Measurements from ENCODE around the gene ABCA13. TPM values are rescaled to one million over a fixed set of nuclear protein-coding genes. Genes with fewer than 3 reads are reported as not detected.

ABCA13 gene
- total and polyA plus RNA-seq, 2 donors: 0.22 to 2.0 TPM

DNA sequence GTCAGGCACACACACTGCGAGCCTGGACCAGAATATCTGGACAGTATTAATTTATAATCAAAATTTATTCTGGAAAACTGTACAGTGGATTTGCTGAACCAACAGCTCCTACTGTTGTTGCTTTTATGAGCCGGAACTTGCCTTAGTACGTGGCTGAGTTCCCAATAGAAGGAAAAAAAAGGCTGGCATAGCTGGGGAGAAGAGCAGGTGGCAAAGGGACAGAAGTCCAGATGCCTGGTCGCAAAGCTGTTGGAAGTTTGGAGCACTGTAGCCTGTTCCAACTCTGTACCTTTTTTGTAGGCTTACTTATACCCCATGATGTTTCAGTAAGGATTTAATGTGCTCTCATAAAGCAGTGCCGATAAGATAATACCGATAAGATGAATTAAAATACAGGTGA is 333.8 kb downstream of the ABCA13 start:
- 68% methylated on average over 6 of the region's 6 CpGs for WGBS
- no peak overlapping the region for H3K4me3 ChIP-seq (ENCODE audit: low read depth, low read length)
- no peaks in the 10 kb centered on the region for H3K36me3 ChIP-seq (ENCODE audit: insufficient read depth)
- no peak overlapping the region for H3K27ac ChIP-seq (ENCODE audit: low read depth)
- no peak for DNase-seq (ENCODE audit: extremely low spot score)
- no peaks in the 10 kb centered on the region for H3K4me1 ChIP-seq (ENCODE audit: insufficient read depth)

DNA sequence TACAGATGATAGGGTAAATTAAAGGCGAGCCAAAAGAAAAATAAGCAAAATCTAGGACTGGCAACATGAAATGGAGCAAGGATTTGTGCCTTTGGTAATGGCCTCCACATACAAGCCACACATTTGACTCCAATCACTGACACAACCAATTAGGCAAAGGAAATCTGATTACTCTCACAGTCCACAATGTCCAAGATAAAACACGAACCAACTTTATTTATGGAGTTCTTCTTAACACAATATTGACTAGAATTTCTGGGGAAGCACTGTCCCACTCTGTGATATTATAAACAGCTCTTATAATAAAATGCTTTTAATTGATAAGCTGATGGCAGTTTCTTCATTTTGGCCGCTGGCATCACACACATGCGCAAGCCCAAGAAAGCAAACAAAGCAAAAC is 334.2 kb downstream of the ABCA13 start:
- Histone ChIP-seq H3K4me3 (ENCODE audit: low read depth, low read length) (no peak overlapping the region), H3K27ac (ENCODE audit: low read depth) (no peak overlapping the region), H3K36me3 (ENCODE audit: insufficient read depth) (no peaks in the 10 kb centered on the region), H3K4me1 (ENCODE audit: insufficient read depth) (no peaks in the 10 kb centered on the region)
- no peak for DNase-seq (ENCODE audit: extremely low spot score)
- WGBS: 70% methylated on average over 4 of the region's 4 CpGs

DNA sequence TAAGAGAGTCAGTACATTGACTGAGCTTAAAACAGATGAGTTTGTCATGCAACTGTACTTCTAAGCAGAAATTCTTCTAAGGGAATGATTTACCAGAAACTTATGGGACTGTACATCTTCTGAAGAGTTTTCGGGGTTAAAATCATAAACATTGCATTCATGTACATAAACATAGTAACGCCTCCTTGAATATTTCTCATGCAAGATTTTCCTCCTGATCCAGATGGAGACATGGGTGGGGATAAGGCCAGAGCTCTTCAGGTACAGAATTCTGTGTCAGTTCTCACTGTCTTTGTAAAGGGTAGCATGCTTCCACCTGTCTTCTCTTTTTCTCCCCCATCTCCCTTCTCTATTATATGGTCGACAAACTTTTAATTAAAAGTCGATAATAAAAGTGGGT is 335.3 kb downstream of the ABCA13 start:
- DNase-seq (ENCODE audit: extremely low spot score): no peak
- Histone ChIP-seq H3K36me3 (ENCODE audit: insufficient read depth) (no peaks in the 10 kb centered on the region), H3K4me3 (ENCODE audit: low read depth, low read length) (no peak overlapping the region), H3K27ac (ENCODE audit: low read depth) (no peak overlapping the region), H3K4me1 (ENCODE audit: insufficient read depth) (no peaks in the 10 kb centered on the region)
- 84% methylated on average over 4 of the region's 4 CpGs for WGBS

DNA sequence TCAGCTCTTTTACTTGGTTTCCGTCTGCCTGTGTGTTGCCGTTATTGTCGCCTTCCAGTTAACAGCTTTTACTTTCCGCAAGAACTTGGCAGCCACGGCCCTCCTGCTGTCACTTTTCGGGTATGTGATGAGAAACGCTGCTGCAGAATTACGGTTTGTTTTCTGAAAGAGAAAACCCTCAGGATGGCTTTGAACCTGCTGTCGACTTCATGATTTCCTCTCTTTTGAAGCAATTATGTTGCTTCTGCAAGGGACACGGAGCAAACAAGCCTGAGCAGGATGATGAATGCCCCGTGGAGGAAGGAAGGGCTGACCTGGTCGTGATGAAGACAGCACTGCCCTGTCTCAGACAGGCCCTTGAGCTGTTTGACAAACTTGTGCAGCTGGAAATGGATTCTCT is 339.8 kb downstream of the ABCA13 start:
- no peak for DNase-seq (ENCODE audit: extremely low spot score)
- H3K4me3 ChIP-seq (ENCODE audit: low read depth, low read length): no peak overlapping the region
- WGBS: 20% methylated on average over 12 of the region's 12 CpGs
- H3K36me3 ChIP-seq (ENCODE audit: insufficient read depth): no peaks in the 10 kb centered on the region
- no peaks in the 10 kb centered on the region for H3K4me1 ChIP-seq (ENCODE audit: insufficient read depth)
- no peak overlapping the region for H3K27ac ChIP-seq (ENCODE audit: low read depth)

DNA sequence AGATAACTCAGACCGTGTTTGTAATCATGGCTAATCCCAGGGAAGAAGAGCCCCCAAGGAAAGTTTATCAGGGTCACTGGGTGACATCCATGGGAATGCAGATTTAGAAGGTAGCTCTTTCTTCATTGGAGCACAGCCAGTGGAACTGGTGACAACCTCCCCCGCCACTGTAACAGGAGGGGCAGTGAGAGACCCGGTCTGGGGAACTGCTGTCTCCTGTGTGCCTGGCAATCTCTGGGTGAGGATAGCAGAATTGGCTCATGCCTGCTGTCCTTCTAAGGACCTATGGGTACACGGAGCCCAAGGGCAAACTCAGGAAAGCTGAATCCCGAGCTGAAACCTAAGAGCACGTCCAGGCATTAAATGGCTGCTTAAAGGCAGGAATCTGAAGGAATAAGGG is 341.6 kb downstream of the ABCA13 start:
- DNase-seq (ENCODE audit: extremely low spot score): no peak
- WGBS: 49% methylated on average over 6 of the region's 6 CpGs
- H3K27ac ChIP-seq (ENCODE audit: low read depth): no peak overlapping the region
- no peak overlapping the region for H3K4me3 ChIP-seq (ENCODE audit: low read depth, low read length)
- no peaks in the 10 kb centered on the region for H3K36me3 ChIP-seq (ENCODE audit: insufficient read depth)
- H3K4me1 ChIP-seq (ENCODE audit: insufficient read depth): no peaks in the 10 kb centered on the region

DNA sequence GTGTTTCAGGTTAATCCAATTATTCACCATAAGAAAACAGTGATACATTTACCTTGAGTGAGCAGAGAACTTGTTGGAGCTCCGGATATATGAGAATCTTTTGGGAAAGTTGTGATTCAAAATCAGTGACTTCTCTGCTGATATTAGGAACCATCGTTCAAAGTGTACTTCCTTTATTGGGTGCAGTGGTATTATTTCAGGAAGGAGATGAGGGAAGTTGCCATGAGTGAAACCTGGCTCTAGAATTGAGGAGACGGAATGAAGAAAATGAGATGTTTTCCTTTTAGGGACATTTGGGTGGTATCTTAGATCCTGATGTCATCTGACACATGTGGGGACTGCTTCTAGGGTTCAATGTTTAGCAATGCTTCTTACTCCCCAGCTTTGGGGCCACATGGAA is 343.9 kb downstream of the ABCA13 start:
- no peak for DNase-seq (ENCODE audit: extremely low spot score)
- WGBS: 78% methylated on average over 3 of the region's 3 CpGs
- H3K4me1 ChIP-seq (ENCODE audit: insufficient read depth): no peaks in the 10 kb centered on the region

DNA sequence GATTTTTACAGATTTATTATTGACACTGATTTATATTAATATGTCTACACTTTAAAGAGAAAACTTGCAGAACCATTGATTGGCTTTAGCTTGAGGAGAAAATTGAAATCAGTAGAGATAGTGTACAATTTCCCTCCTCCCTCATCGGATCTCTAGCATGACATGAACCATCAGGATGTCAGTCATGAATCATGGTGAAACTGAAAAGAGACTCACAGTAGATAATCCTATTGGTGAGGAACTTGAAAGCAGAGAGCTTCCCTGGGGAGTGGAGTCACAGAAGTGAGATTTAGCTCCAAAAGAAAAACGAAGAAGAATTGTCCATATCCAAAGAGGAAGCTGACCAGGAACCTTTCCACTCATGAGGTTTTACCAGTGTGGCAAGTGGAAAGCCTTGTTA is 346.8 kb downstream of the ABCA13 start:
- H3K27ac ChIP-seq (ENCODE audit: low read depth): no peak overlapping the region
- WGBS: 68% methylated on average over 2 of the region's 2 CpGs
- no peaks in the 10 kb centered on the region for H3K4me1 ChIP-seq (ENCODE audit: insufficient read depth)
- no peak overlapping the region for H3K4me3 ChIP-seq (ENCODE audit: low read depth, low read length)
- DNase-seq (ENCODE audit: extremely low spot score): no peak
- H3K36me3 ChIP-seq (ENCODE audit: insufficient read depth): no peaks in the 10 kb centered on the region

More for the DNA sequence above, 343.9 kb downstream of the ABCA13 start:
- Histone ChIP-seq H3K27ac (ENCODE audit: low read depth) (no peak overlapping the region), H3K4me3 (ENCODE audit: low read depth, low read length) (no peak overlapping the region), H3K36me3 (ENCODE audit: insufficient read depth) (no peaks in the 10 kb centered on the region)

DNA sequence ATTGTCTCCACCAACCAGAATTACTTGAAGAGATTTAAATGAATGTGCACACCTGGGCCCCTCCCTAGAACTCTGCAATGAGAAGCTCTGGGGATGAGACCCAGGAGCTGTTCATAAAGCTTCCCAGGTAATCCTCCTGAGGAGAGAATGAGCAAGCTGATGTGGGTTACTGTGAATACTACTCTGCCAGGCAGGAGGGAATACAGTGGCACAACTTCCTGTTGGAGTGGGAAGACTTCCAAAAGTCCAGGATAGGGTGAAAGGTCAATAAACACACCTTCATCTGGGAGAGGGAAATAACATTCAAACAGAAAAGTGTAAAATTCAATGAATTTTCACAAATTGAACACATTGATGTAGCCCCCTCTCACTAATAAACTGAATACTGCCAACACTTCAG is 351.4 kb downstream of the ABCA13 start:
- Histone ChIP-seq H3K27ac (ENCODE audit: low read depth) (no peak overlapping the region), H3K4me3 (ENCODE audit: low read depth, low read length) (no peak overlapping the region), H3K36me3 (ENCODE audit: insufficient read depth) (no peaks in the 10 kb centered on the region), H3K4me1 (ENCODE audit: insufficient read depth) (no peaks in the 10 kb centered on the region)
- DNase-seq (ENCODE audit: extremely low spot score): no peak

DNA sequence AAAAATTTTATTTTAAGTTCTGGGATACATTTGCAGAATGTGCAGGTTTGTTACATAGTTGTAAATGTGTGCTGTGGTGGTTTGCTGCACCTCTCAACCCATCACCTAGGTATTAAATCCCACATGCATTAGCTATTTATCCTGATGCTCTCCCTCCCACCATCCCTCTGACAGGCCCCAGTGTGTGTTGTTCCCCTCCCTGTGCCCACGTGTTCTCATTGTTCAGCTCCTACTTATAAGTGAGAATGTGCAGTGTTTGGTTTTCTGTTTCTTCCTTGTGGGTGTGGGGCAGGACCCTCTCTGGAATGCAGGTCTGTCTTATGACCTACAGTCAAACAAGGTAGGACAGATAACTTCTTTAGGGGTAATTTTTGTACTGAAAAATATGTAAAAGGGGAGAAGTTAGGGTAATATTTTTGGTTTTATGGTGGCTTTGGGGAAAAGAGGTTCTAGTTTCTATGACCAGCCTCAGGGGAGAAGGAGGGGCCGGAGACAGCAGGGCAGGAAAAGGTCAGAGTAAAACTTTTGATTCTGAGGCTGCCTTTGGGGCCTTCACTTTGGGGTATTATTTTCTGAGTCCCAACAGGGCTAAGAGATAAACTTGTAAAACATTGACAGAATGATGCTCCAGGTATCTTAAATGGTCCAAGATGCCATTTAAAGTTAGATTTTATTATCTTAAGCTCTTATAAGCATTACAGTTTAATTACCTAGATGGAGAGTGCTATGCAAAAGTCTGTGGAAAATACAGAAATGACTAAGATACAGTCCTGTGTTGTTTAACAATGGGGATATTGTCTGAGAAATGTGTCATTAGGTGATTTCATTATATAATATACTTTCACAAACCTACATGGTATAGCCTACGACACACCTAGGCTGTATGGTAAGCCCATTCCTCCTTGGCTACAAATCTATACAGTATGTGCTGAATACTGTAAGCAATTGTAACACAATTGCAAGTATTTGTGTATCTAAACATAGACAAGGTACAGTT is 354.8 kb downstream of the ABCA13 start:
- Histone ChIP-seq H3K36me3 (ENCODE audit: insufficient read depth) (no peaks in the 10 kb centered on the region), H3K4me3 (ENCODE audit: low read depth, low read length) (no peak overlapping the region), H3K27ac (ENCODE audit: low read depth) (no peak overlapping the region), H3K4me1 (ENCODE audit: insufficient read depth) (no peaks in the 10 kb centered on the region)
- DNase-seq (ENCODE audit: extremely low spot score): no peak
- 67% methylated on average over 3 of the region's 3 CpGs for WGBS

DNA sequence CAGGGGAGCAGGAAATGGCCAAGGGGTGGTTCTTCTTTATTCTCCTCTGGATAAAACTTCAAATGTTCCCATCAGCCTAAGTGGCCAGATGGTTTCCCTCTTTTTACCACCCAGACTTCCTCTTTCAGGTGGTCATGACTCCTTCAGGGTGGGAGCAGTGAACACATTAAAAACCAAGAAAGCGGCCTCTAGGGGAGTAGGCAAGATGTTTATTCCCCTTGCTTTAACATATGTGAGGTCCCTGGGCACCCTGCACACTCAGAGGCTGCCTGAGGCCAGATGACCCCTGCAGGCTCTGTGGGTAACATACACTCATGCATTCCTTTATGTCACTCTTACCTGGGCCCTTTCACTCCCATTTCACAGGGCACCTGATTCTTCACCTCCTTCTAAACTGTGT is 357.4 kb downstream of the ABCA13 start:
- no peak overlapping the region for H3K27ac ChIP-seq (ENCODE audit: low read depth)
- WGBS: 54% methylated on average over 1 of the region's 1 CpG
- no peak for DNase-seq (ENCODE audit: extremely low spot score)
- H3K36me3 ChIP-seq (ENCODE audit: insufficient read depth): no peaks in the 10 kb centered on the region
- no peaks in the 10 kb centered on the region for H3K4me1 ChIP-seq (ENCODE audit: insufficient read depth)
- no peak overlapping the region for H3K4me3 ChIP-seq (ENCODE audit: low read depth, low read length)

DNA sequence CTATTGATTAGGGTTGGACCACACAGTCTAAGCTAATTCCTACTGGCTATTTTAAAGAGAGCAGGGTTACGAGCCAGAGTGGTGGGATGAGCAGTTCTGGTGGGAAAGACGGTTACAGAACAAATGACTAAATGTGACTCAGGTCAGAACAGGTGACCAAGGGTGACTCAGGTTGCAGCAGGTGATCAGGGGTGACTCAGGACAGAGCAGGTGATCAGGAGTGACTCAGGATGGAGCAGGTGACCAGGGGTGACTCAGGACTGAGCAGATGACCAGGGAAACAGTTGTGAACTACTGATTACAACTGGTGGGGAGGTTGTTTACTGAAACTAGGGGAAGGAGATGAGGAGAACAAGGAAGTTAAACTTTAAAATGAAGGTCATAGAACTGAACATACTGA is 366.3 kb downstream of the ABCA13 start:
- no peak overlapping the region for H3K4me3 ChIP-seq (ENCODE audit: low read depth, low read length)
- no peaks in the 10 kb centered on the region for H3K4me1 ChIP-seq (ENCODE audit: insufficient read depth)
- no peak overlapping the region for H3K27ac ChIP-seq (ENCODE audit: low read depth)
- no peak for DNase-seq (ENCODE audit: extremely low spot score)
- WGBS: 88% methylated on average over 2 of the region's 2 CpGs
- no peaks in the 10 kb centered on the region for H3K36me3 ChIP-seq (ENCODE audit: insufficient read depth)

DNA sequence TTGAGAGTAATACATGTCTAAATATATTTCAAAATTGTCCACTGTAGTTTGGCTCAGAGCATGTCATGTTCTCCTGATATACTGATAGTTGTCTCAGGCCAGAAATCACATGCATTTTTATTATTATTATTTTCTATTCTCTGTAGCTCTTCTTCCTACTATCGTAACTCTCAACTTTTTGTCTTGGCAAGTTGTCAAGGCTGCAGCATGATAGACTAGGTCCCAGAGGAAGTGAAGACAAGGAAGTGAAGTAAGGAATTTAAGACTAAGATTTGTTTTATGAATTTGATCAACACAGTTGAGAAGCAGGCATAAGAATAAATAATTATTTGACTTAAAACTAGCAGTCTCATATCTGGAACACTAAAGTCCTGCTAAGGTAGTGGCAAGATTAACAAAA is 369.5 kb downstream of the ABCA13 start:
- Histone ChIP-seq H3K36me3 (ENCODE audit: insufficient read depth) (no peaks in the 10 kb centered on the region), H3K4me1 (ENCODE audit: insufficient read depth) (no peaks in the 10 kb centered on the region), H3K27ac (ENCODE audit: low read depth) (no peak overlapping the region), H3K4me3 (ENCODE audit: low read depth, low read length) (no peak overlapping the region)
- no peak for DNase-seq (ENCODE audit: extremely low spot score)
- 23% methylated on average over 1 of the region's 1 CpG for WGBS

DNA sequence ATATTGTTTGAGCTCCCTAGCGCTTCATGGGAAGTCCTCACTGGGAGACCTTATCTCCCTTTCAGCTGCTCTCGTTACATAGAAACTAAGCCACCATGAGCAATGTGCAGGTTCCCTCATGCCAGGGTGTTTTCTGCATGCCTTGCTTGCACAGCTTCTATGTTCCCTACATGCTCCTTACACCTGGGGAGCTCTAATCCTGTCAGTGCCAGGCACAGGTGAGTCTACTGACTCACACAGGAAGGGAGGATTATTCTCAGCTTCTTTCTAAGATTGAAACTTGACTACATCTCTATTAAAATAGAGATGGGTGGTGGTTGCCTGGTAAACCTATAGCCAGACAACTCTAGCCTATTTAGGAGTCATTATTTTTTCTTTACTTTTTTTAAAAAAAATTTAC is 377.4 kb downstream of the ABCA13 start:
- 81% methylated on average over 2 of the region's 2 CpGs for WGBS
- Histone ChIP-seq H3K27ac (ENCODE audit: low read depth) (no peak overlapping the region), H3K4me3 (ENCODE audit: low read depth, low read length) (no peak overlapping the region), H3K36me3 (ENCODE audit: insufficient read depth) (no peaks in the 10 kb centered on the region), H3K4me1 (ENCODE audit: insufficient read depth) (no peaks in the 10 kb centered on the region)
- DNase-seq (ENCODE audit: extremely low spot score): no peak

DNA sequence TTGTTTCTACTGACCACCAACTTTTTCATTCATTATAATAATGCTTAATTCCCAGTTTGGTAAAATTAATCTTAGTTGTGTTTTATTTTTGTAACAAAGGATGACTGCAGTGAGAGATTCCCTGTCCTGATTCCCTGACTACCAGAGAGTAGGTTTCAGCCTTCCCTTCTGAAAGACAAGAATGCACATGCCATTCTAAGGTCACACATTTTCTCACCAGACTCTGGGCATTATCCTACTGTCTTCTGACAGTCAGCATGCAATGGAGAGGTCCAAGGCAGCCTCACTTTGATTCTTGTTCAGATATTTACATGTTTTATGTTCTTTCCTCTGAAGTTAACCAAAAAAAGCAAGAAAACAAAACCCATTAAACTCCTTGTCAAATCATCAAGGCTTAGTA is 380.4 kb downstream of the ABCA13 start:
- H3K36me3 ChIP-seq (ENCODE audit: insufficient read depth): no peaks in the 10 kb centered on the region
- H3K4me1 ChIP-seq (ENCODE audit: insufficient read depth): no peaks in the 10 kb centered on the region
- DNase-seq (ENCODE audit: extremely low spot score): no peak
- H3K4me3 ChIP-seq (ENCODE audit: low read depth, low read length): no peak overlapping the region
- H3K27ac ChIP-seq (ENCODE audit: low read depth): no peak overlapping the region
